H9 (cell line): ENCODE results near the gene NMUR1. TPM values are rescaled to one million over a fixed set of nuclear protein-coding genes. Genes with fewer than 3 reads are reported as not detected.

Experiments
- DNase-seq: peaks from one replicate; pipeline ENCODE4 v3.0.0-alpha.2; 2017
- H2AFZ ChIP-seq: one replicate; pipeline ENCODE4 v1.6.1; 2013; ENCODE audit warnings: mild to moderate bottlenecking, low read length, control low read depth, moderate library complexity
- H2AK5ac ChIP-seq: 2 replicates; pipeline ENCODE4 v1.6.1; 2013; ENCODE audit warnings: low read length, control low read depth, mixed read lengths; ENCODE audit not compliant: insufficient read length
- H2BK120ac ChIP-seq: one replicate; pipeline ENCODE4 v1.6.1; 2013; ENCODE audit warnings: low read depth, mild to moderate bottlenecking, low read length, control low read depth, inconsistent platforms; ENCODE audit not compliant: poor library complexity, severe bottlenecking
- H2BK12ac ChIP-seq: 2 replicates; pipeline ENCODE4 v1.6.1; 2013; ENCODE audit warnings: low read length, control low read depth, mixed read lengths, low read depth; ENCODE audit not compliant: insufficient read length
- H2BK15ac ChIP-seq: 2 replicates; pipeline ENCODE4 v1.6.1; 2013; ENCODE audit warnings: low read depth, low read length, control low read depth
- H2BK20ac ChIP-seq: one replicate; pipeline ENCODE4 v1.6.1; 2013; ENCODE audit warnings: low read depth, mild to moderate bottlenecking, low read length, control low read depth, inconsistent platforms; ENCODE audit not compliant: poor library complexity, severe bottlenecking
- H2BK5ac ChIP-seq: 2 replicates; pipeline ENCODE4 v1.6.1; 2013; ENCODE audit warnings: low read length, control low read depth, mixed read lengths; ENCODE audit not compliant: insufficient read length
- H3K14ac ChIP-seq: 2 replicates; pipeline ENCODE4 v1.6.1; 2013; ENCODE audit warnings: low read length, control low read depth; ENCODE audit not compliant: insufficient read depth
- H3K18ac ChIP-seq: 2 replicates; pipeline ENCODE4 v1.6.1; 2013; ENCODE audit warnings: low read depth, mild to moderate bottlenecking, mixed read lengths, low read length, control low read depth; ENCODE audit not compliant: insufficient read length
- H3K23ac ChIP-seq: 2 replicates; pipeline ENCODE4 v1.6.1; 2013; ENCODE audit warnings: low read length, control low read depth, mixed read lengths, low read depth; ENCODE audit not compliant: insufficient read length
- H3K23me2 ChIP-seq: 2 replicates; pipeline ENCODE4 v1.6.1; 2013; ENCODE audit warnings: low read depth, mild to moderate bottlenecking, mixed read lengths, low read length, control low read depth; ENCODE audit not compliant: insufficient read length, poor library complexity, severe bottlenecking
- H3K27ac ChIP-seq: 2 replicates; pipeline ENCODE4 v1.5.1; 2013; ENCODE audit warnings: low read length, control low read depth, mixed read lengths, low read depth; ENCODE audit not compliant: insufficient read length
- H3K27me3 ChIP-seq: 2 replicates; pipeline ENCODE4 v1.6.1; 2013; ENCODE audit warnings: low read length, control low read depth, inconsistent platforms; ENCODE audit not compliant: insufficient read depth
- H3K4ac ChIP-seq: 2 replicates; pipeline ENCODE4 v1.6.1; 2013; ENCODE audit warnings: low read depth, mild to moderate bottlenecking, control low read depth, inconsistent platforms, low read length, moderate library complexity
- H3K4me1 ChIP-seq: 2 replicates; pipeline ENCODE4 v1.6.1; 2013; ENCODE audit warnings: low read length, control low read depth, inconsistent platforms; ENCODE audit not compliant: insufficient read depth
- H3K4me2 ChIP-seq: 2 replicates; pipeline ENCODE4 v1.6.1; 2013; ENCODE audit warnings: low read length, control low read depth, mixed read lengths; ENCODE audit not compliant: insufficient read length, insufficient read depth
- H3K56ac ChIP-seq: 2 replicates; pipeline ENCODE4 v1.6.1; 2013; ENCODE audit warnings: low read depth, mild to moderate bottlenecking, mixed read lengths, low read length, control low read depth; ENCODE audit not compliant: insufficient read length
- H3K79me1 ChIP-seq: 2 replicates; pipeline ENCODE4 v1.6.1; 2013; ENCODE audit warnings: low read depth, mild to moderate bottlenecking, moderate library complexity, low read length, control low read depth, inconsistent platforms; ENCODE audit not compliant: insufficient read depth, poor library complexity, severe bottlenecking
- H3K79me2 ChIP-seq: 2 replicates; pipeline ENCODE4 v1.6.1; 2013; ENCODE audit warnings: low read length, control low read depth, inconsistent platforms; ENCODE audit not compliant: insufficient read depth
- H3K9ac ChIP-seq: 2 replicates; pipeline ENCODE4 v1.6.1; 2013; ENCODE audit warnings: low read length, control low read depth, mixed read lengths; ENCODE audit not compliant: insufficient read length; ENCODE audit errors: extremely low read depth
- H3K9me3 ChIP-seq: one replicate; pipeline ENCODE4 v1.6.1; 2013; ENCODE audit warnings: low read depth, low read length, inconsistent platforms; ENCODE audit not compliant: control insufficient read depth
- H3T11ph ChIP-seq: one replicate; pipeline ENCODE4 v1.6.1; 2013; ENCODE audit warnings: mild to moderate bottlenecking, low read length, control low read depth, inconsistent platforms
- H4K20me1 ChIP-seq: one replicate; pipeline ENCODE4 v1.6.1; 2013; ENCODE audit not compliant: control insufficient read depth, insufficient read length, insufficient read depth
- H4K5ac ChIP-seq: 2 replicates; pipeline ENCODE4 v1.6.1; 2013; ENCODE audit warnings: low read depth, mild to moderate bottlenecking, mixed read lengths, low read length, control low read depth; ENCODE audit not compliant: insufficient read length
- H4K8ac ChIP-seq: replicated peaks from 2 replicates; pipeline ENCODE4 v1.6.1; 2013; ENCODE audit warnings: low read length, control low read depth, mixed read lengths, low read depth; ENCODE audit not compliant: insufficient read length
- H4K91ac ChIP-seq: 2 replicates; pipeline ENCODE4 v1.6.1; 2013; ENCODE audit warnings: low read depth, mild to moderate bottlenecking, moderate library complexity, mixed read lengths, low read length, control low read depth; ENCODE audit not compliant: insufficient read length
- H3K27ac Mint-ChIP-seq, 3 experiments: 2 replicates in 2 of 3; 3 replicates in 1 of 3; pipeline ENCODE4 v1.8.0; 2020 to 2021; ENCODE audit warnings: mixed read lengths in 3 of 3, mild to moderate bottlenecking in 1 of 3, moderate library complexity in 1 of 3
- H3K27me3 Mint-ChIP-seq: 2 replicates; pipeline ENCODE4 v1.8.0; 2021; ENCODE audit warnings: low read depth, mild to moderate bottlenecking, moderate library complexity, mixed read lengths
- H3K36me3 Mint-ChIP-seq, 3 experiments: 2 replicates in 2 of 3; 3 replicates in 1 of 3; pipeline ENCODE4 v1.8.0; 2020 to 2021; ENCODE audit warnings: low read depth in 3 of 3, mixed read lengths in 3 of 3; ENCODE audit not compliant: insufficient read depth in 1 of 3
- H3K4me1 Mint-ChIP-seq, 2 experiments: 2 replicates each; pipeline ENCODE4 v1.8.0; 2020; ENCODE audit warnings: mixed read lengths in 2 of 2
- H3K4me3 Mint-ChIP-seq, 2 experiments: 2 replicates in 1 of 2; 3 replicates in 1 of 2; pipeline ENCODE4 v1.8.0; 2020 to 2021; ENCODE audit warnings: mild to moderate bottlenecking in 2 of 2, mixed read lengths in 2 of 2, moderate library complexity in 1 of 2
- H3K9me3 Mint-ChIP-seq, 2 experiments: 2 replicates in 1 of 2; 3 replicates in 1 of 2; pipeline ENCODE4 v1.8.0; 2020; ENCODE audit warnings: mild to moderate bottlenecking in 2 of 2, mixed read lengths in 2 of 2, moderate library complexity in 1 of 2
- WGBS: extraction: QIAGEN DNeasy Blood & Tissue Kit; methylation state at CpG from one replicate; pipeline ENCODE4 v1.1.7; 2013; ENCODE audit warnings: missing lambda C conversion rate, low lambda C conversion rate, mixed read lengths; ENCODE audit not compliant: insufficient read length; ENCODE audit errors: extremely low coverage; 5-methylcytosine and 5-hydroxymethylcytosine counted together
- total RNA-seq: library from RNA; stranded (reverse); gene quantifications from 2 replicates; pipeline ENCODE4 v1.2.1, GENCODE V29; 2021
- TF ChIP-seq, protein P1 (sequence below): fragments of 200-600 bp; sonication (generic); conservative IDR thresholded peaks from 3 replicates; pipeline ENCODE4 v1.8.0; 2021; ENCODE audit warnings: antibody characterized with exemption, mild to moderate bottlenecking

The NMUR1 gene
- total RNA-seq, 1 experiment from 2014 or later: 0.20 TPM

DNA sequence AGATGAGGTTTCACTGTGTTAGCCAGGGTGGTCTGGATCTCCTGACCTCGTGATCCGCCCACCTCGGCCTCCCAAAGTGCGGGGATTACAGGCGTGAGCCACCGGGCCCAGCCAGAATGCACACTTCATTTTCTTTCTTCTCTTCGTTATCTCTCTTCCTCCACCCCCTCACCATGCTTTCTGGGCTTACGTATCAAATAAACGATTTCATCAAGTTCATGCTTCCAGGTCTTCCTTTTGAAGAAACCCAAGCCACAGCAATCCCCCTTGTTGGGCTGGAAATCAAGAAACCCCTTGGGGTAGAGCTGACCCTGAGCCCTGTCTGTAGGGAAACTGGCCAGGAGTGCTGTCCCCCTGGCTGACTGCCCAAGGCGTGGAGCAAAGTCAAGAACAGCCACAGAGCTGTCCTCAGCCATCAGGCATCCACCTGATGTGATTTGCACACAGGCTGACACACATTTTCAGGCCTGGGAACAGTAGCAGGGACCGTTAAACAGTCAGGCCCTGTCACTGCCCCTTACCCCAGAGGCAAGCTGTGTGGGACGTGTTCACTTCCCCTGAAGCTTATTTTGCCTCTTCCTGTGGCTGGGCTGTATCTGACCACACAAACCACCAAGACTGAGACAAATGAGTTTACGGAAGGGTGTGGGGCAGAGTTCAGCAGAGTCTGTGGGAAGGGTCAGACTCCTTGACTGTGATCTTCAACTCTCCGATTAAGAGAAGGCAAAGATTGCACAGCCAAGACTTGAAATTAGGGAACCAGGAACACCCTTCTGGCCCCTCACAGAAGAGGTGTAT is 15.1 kb upstream of the NMUR1 start:
- Histone ChIP-seq H3K23me2 (no peaks in the 10 kb centered on the region), H3K4me1 (no peaks in the 10 kb centered on the region), H4K5ac (no peak overlapping the region), H3T11ph (no peak overlapping the region), H3K4ac (no peak overlapping the region), H3K18ac (no peak overlapping the region), H3K79me1 (no peaks in the 10 kb centered on the region), H4K91ac (no peak overlapping the region), H3K23ac (no peak overlapping the region), H4K8ac (no peak overlapping the region), H3K79me2 (no peaks in the 10 kb centered on the region), H2BK20ac (no peak overlapping the region), H3K9me3 (no peaks in the 10 kb centered on the region), H3K27ac (no peak overlapping the region), H2BK15ac (no peak overlapping the region), H3K14ac (no peak overlapping the region), H3K27me3 (no peaks in the 10 kb centered on the region), H2AK5ac (no peak overlapping the region), H2AFZ (no peak overlapping the region), H2BK12ac (no peak overlapping the region), H3K9ac (no peak overlapping the region), H3K4me2 (no peak overlapping the region), H2BK120ac (no peak overlapping the region), H3K56ac (no peak overlapping the region), H2BK5ac (no peak overlapping the region), H4K20me1 (peaks cover 3% of the 10 kb centered on the region)
- Mint-ChIP-seq H3K4me1 (peaks cover 2% of the 10 kb centered on the region in 2 experiments; a peak in 1 of 4 replicates), H3K9me3 (peaks cover 11 to 12% of the 10 kb centered on the region in 2 experiments), H3K27me3 (peaks cover 2% of the 10 kb centered on the region), H3K27ac (no peak overlapping the region; a peak in 1 of 7 replicates), H3K36me3 (peaks cover 0 to 5% (median 2%) of the 10 kb centered on the region in 3 experiments; a peak in 3 of 7 replicates), H3K4me3 (no peak overlapping the region)
- TF ChIP-seq, protein P1, sequence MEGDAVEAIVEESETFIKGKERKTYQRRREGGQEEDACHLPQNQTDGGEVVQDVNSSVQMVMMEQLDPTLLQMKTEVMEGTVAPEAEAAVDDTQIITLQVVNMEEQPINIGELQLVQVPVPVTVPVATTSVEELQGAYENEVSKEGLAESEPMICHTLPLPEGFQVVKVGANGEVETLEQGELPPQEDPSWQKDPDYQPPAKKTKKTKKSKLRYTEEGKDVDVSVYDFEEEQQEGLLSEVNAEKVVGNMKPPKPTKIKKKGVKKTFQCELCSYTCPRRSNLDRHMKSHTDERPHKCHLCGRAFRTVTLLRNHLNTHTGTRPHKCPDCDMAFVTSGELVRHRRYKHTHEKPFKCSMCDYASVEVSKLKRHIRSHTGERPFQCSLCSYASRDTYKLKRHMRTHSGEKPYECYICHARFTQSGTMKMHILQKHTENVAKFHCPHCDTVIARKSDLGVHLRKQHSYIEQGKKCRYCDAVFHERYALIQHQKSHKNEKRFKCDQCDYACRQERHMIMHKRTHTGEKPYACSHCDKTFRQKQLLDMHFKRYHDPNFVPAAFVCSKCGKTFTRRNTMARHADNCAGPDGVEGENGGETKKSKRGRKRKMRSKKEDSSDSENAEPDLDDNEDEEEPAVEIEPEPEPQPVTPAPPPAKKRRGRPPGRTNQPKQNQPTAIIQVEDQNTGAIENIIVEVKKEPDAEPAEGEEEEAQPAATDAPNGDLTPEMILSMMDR: no peak
- WGBS: no CpG with 5 or more reads among the region's 14 CpGs
- DNase-seq: no peak
